A549 (cell line): Measurements from ENCODE around the gene NLRX1. TPM values are rescaled to one million over a fixed set of nuclear protein-coding genes. Genes with fewer than 3 reads are reported as not detected.
"Not testable (repeated sequence)": the region's sequence is repeated elsewhere in the genome, so short reads cannot be mapped to it uniquely, and the experiment has no call there.

ENCODE experiments used
- ATAC-seq, 2 experiments: fragments of 200-7000 bp in 1 of 2; fragments of >200 bp in 1 of 2; cut with Nextera tagmentation in 1 of 2; cut with Tn5 transposase in 1 of 2; 3 replicates each; pipeline versions ENCODE4 v1.8.0 to v1.9.1; 2018 to 2020; ENCODE audit warnings: mild to moderate bottlenecking in 1 of 2, moderate library complexity in 1 of 2
- CTCF ChIA-PET: fragments of 300-600 bp; sonication (Branson Sonifier 250); formaldehyde crosslinking; extraction: SDS; loops from one replicate; lab custom pipeline; 2021; ENCODE audit warnings: antibody characterized with exemption, inconsistent platforms; lab: Yijun Ruan, JAX
- POLR2A ChIA-PET: fragments of 350-600 bp; formaldehyde crosslinking; extraction: SDS; loops from one replicate; lab custom pipeline; 2021; ENCODE audit warnings: antibody characterized with exemption, inconsistent platforms; lab: Yijun Ruan, JAX
- DNase-seq, 2 experiments: peaks; one replicate each; pipeline versions ENCODE4 v3.0.0 to v3.0.0-alpha.2; 2011 to 2016; ENCODE audit warnings: low read depth in 1 of 2, low spot score in 1 of 2
- FAIRE-seq: peaks from 2 replicates; lab custom pipeline; 2011; peaks lifted over from hg19 to GRCh38; lab: Jason Lieb, UNC
- H3K27ac ChIP-seq, 2 experiments: fragments of >200 bp; sonication (Bioruptor Twin); formaldehyde crosslinking; 3 replicates each; pipeline ENCODE4 v1.5.1; 2016 to 2017
- H3K4me1 ChIP-seq: fragments of >200 bp; sonication (Bioruptor Twin); formaldehyde crosslinking; 3 replicates; pipeline ENCODE4 v1.6.1; 2016
- H3K4me2 ChIP-seq: fragments of >200 bp; sonication (Bioruptor Twin); formaldehyde crosslinking; 3 replicates; pipeline ENCODE4 v1.6.1; 2016
- H3K4me3 ChIP-seq: fragments of >200 bp; sonication (Bioruptor Twin); formaldehyde crosslinking; 3 replicates; pipeline ENCODE4 v1.5.1; 2016
- H3K9me3 ChIP-seq: fragments of >200 bp; sonication (Bioruptor Twin); formaldehyde crosslinking; 3 replicates; pipeline ENCODE4 v1.6.1; 2016
- ATOH8 ChIP-seq: fragments of 250-450 bp; sonication (Bioruptor Pico); IDR thresholded peaks from 2 replicates; pipeline ENCODE4 v1.5.0; 2020; ENCODE audit warnings: low read depth, mild to moderate bottlenecking, moderate library complexity
- CBX2 ChIP-seq: fragments of 200-600 bp; sonication (generic); IDR thresholded peaks from 2 replicates; pipeline ENCODE4 v1.6.1; 2016; ENCODE audit warnings: low read depth, mild to moderate bottlenecking, borderline replicate concordance
- CEBPB ChIP-seq, 2 experiments: fragments of >200 bp in 1 of 2; sonication (Bioruptor Twin) in 1 of 2; formaldehyde crosslinking in 1 of 2; IDR thresholded peaks; 2 replicates each; pipeline ENCODE4 v1.6.1; 2012 to 2016
- CTCF ChIP-seq: fragments of >200 bp; sonication (Bioruptor Twin); formaldehyde crosslinking; IDR thresholded peaks from 3 replicates; pipeline ENCODE4 v1.5.1; 2016
- EHMT2 ChIP-seq: fragments of 200-600 bp; sonication (generic); IDR thresholded peaks from 2 replicates; pipeline ENCODE4 v1.6.1; 2016; ENCODE audit warnings: antibody characterized with exemption, low read depth, mild to moderate bottlenecking, moderate library complexity
- ELK1 ChIP-seq: fragments of 150-350 bp; IDR thresholded peaks from 2 replicates; pipeline ENCODE4 v1.6.1; 2014; ENCODE audit warnings: low read depth, mild to moderate bottlenecking, low read length
- EP300 ChIP-seq, 2 experiments: fragments of >200 bp; sonication (Bioruptor Twin); formaldehyde crosslinking; IDR thresholded peaks; 2 replicates in 1 of 2; 3 replicates in 1 of 2; pipeline ENCODE4 v1.6.1; 2016 to 2017
- FOSB ChIP-seq: fragments of 250-450 bp; sonication (Bioruptor Pico); IDR thresholded peaks from 2 replicates; pipeline ENCODE4 v1.5.0; 2020; ENCODE audit warnings: mild to moderate bottlenecking, moderate library complexity
- HDAC2 ChIP-seq: fragments of 200-600 bp; sonication (generic); IDR thresholded peaks from 2 replicates; pipeline ENCODE4 v1.6.1; 2016
- HES2 ChIP-seq: fragments of >200 bp; sonication (Bioruptor Twin); formaldehyde crosslinking; IDR thresholded peaks from 2 replicates; pipeline ENCODE4 v1.6.1; 2016
- JUN ChIP-seq, 2 experiments: fragments of >200 bp; sonication (Bioruptor Twin); formaldehyde crosslinking; IDR thresholded peaks; 2 replicates in 1 of 2; 3 replicates in 1 of 2; pipeline ENCODE4 v1.6.1; 2016 to 2017
- MAZ ChIP-seq: fragments of 150-350 bp; IDR thresholded peaks from 2 replicates; pipeline ENCODE4 v1.6.1; 2014; ENCODE audit warnings: antibody characterized with exemption, low read depth, low read length, borderline replicate concordance
- NFE2L2 ChIP-seq: fragments of 150-350 bp; conservative IDR thresholded peaks from 2 replicates; pipeline ENCODE4 v1.6.1; 2014; ENCODE audit warnings: low read length
- PHF8 ChIP-seq: fragments of 200-600 bp; sonication (generic); IDR thresholded peaks from 2 replicates; pipeline ENCODE4 v1.6.1; 2016; ENCODE audit warnings: low read depth, mild to moderate bottlenecking, antibody characterized with exemption, moderate library complexity, borderline replicate concordance
- RAD21 ChIP-seq, 2 experiments: fragments of >200 bp in 1 of 2; sonication (Bioruptor Twin) in 1 of 2; formaldehyde crosslinking in 1 of 2; IDR thresholded peaks in 1 of 2; conservative IDR thresholded peaks in 1 of 2; 2 replicates in 1 of 2; 3 replicates in 1 of 2; pipeline ENCODE4 v1.6.1; 2012 to 2018; ENCODE audit warnings: inconsistent platforms in 1 of 2
- RCOR1 ChIP-seq: fragments of 150-350 bp; IDR thresholded peaks from 2 replicates; pipeline ENCODE4 v1.6.1; 2014; ENCODE audit warnings: antibody characterized with exemption, low read length, low read depth
- REST ChIP-seq: fragments of 200-600 bp; sonication (generic); IDR thresholded peaks from 2 replicates; pipeline ENCODE4 v1.6.1; 2016; ENCODE audit warnings: antibody characterized with exemption, mild to moderate bottlenecking, moderate library complexity
- RFX5 ChIP-seq: fragments of 450-650 bp; IDR thresholded peaks from 2 replicates; pipeline ENCODE4 v1.7.1; 2014; ENCODE audit warnings: antibody characterized with exemption, mild to moderate bottlenecking, moderate library complexity
- SMC3 ChIP-seq: fragments of >200 bp; sonication (Bioruptor Twin); formaldehyde crosslinking; IDR thresholded peaks from 3 replicates; pipeline ENCODE4 v1.6.1; 2018; ENCODE audit warnings: inconsistent platforms
- TP53 ChIP-seq: fragments of 250-450 bp; sonication (Bioruptor Pico); IDR thresholded peaks from 2 replicates; pipeline ENCODE4 v1.5.0; 2021; ENCODE audit warnings: mild to moderate bottlenecking, moderate library complexity
- USF2 ChIP-seq: fragments of 450-650 bp; IDR thresholded peaks from 2 replicates; pipeline ENCODE4 v1.6.1; 2014; ENCODE audit warnings: antibody characterized with exemption
- ZC3H11A ChIP-seq: fragments of 450-650 bp; IDR thresholded peaks from 2 replicates; pipeline ENCODE4 v1.6.1; 2014; ENCODE audit warnings: antibody characterized with exemption, mild to moderate bottlenecking
- ZNF302 ChIP-seq: fragments of 250-450 bp; sonication (Bioruptor Pico); IDR thresholded peaks from 2 replicates; pipeline ENCODE4 v1.9.0; 2021; ENCODE audit warnings: inconsistent platforms, mild to moderate bottlenecking, moderate library complexity
- WGBS: methylation state at CpG from one replicate; pipeline ENCODE4 v1.1.6; 2017; ENCODE audit errors: missing lambda C conversion rate; 5-methylcytosine and 5-hydroxymethylcytosine counted together
- polyA plus RNA-seq, 4 experiments: library from polyadenylated mRNA; depleted of rRNA in 3 of 4; stranded (reverse); fragments of >200 nt; fragmentation: RNase III in 1 of 4; extraction: RNeasy Plus Mini Kit Qiagen cat#74134 plus additional on column Dnase treatment in 1 of 4; gene quantifications; 2 replicates in 3 of 4; 3 replicates in 1 of 4; pipeline ENCODE4 v1.2.3, GENCODE V29; 2011 to 2017

The NLRX1 gene
- polyA plus RNA-seq, 2 of the 4 experiments (the other 2 are of a cell fraction), result 8.4 to 8.5 TPM

GRCh38 chr11:119196833-119197483 lies 28.4 kb downstream of the NLRX1 start:
- Histone ChIP-seq H3K4me3 (no peak overlapping the region), H3K27ac (no peak overlapping the region), H3K4me1 (no peaks in the 10 kb centered on the region), H3K9me3 (no peaks in the 10 kb centered on the region), H3K4me2 (no peak overlapping the region; the same call in 2 of the 3 replicates)
- TF ChIP-seq RAD21 (conservative IDR thresholded peaks at IDR 0.05 in 1 of 2, IDR thresholded peaks at IDR 0.05 in 1 of 2), result peak; percentile 68 to 80
- peak; percentile 76 for TF ChIP-seq CTCF
- TF ChIP-seq SMC3, result peak; percentile 59
- no peak for TF ChIP-seq RFX5
- no peak for TF ChIP-seq NFE2L2
- TF ChIP-seq CEBPB (IDR thresholded peaks at IDR 0.05), result peak in 1 of 2 experiments; percentile 46; a peak in 3 of 4 replicates
- CTCF ChIA-PET, result interaction anchor here (0.7 to 3.4 kb wide), 54 partner anchors 9 to 170 kb away, joined by 3 to 39 read pairs (median 4); partner anchors contain the start of genes ABCG4, C1QTNF5, C2CD2L and CBL
- POLR2A ChIA-PET, result interaction anchor here (1.0 kb wide), 2 partner anchors 28 to 102 kb away, joined by 4 to 6 read pairs; partner anchors contain the start of gene NLRX1
- FAIRE-seq, result no peak
- ATAC-seq, result peak; percentile 88 to 89
- DNase-seq, result peak; percentile 80 to 82
- WGBS, result 38% methylated on average over 5 of the region's 5 CpGs

- FAIRE-seq (no peak), DNase-seq (no peak), ATAC-seq (no peak)
- TF ChIP-seq PHF8, result no peak
- no peak for TF ChIP-seq EHMT2
- TF ChIP-seq RCOR1, result no peak
- no peak for TF ChIP-seq FOSB
- no peak for TF ChIP-seq ZC3H11A
- TF ChIP-seq REST, result no peak
- no peak for TF ChIP-seq ATOH8 (CRISPR knock-in tag)
- no peak for TF ChIP-seq CBX2
- TF ChIP-seq MAZ, result no peak
- TF ChIP-seq JUN (IDR thresholded peaks at IDR 0.05), result no peak
- no peak for TF ChIP-seq USF2
- TF ChIP-seq HES2, result no peak
- no peak for TF ChIP-seq EP300 (IDR thresholded peaks at IDR 0.05)
- TF ChIP-seq HDAC2, result no peak
- TF ChIP-seq ZNF302 (CRISPR knock-in tag), result no peak
- no peak for TF ChIP-seq TP53
- TF ChIP-seq ELK1, result no peak
- Histone ChIP-seq H3K4me1 (no peaks in the 10 kb centered on the region), H3K9me3 (no peaks in the 10 kb centered on the region), H3K4me2 (no peak overlapping the region), H3K27ac (no peak overlapping the region), H3K4me3 (no peak overlapping the region)
- ChIA-PET CTCF (interaction anchor here (1.1 to 1.6 kb wide), 3 partner anchors 30 to 125 kb away, joined by 3 to 4 read pairs (median 3); no protein-coding TSS in a partner anchor), POLR2A (interaction anchor here (1.0 kb wide), 1 partner anchor 104 kb away, joined by 3 read pairs; a partner anchor contains a TSS)
- WGBS, result 81% methylated on average over 6 of the region's 6 CpGs
These were observed 30.4 kb downstream of the NLRX1 start for GRCh38 chr11:119198925-119199324.

- CTCF ChIA-PET, result interaction anchor here (0.7 to 1.5 kb wide), 4 partner anchors 13 to 136 kb away, joined by 3 to 6 read pairs (median 4); partner anchors contain the start of gene NLRX1
- H3K4me1 ChIP-seq, ATAC-seq, H3K27ac ChIP-seq, H3K4me3 ChIP-seq, H3K9me3 ChIP-seq, DNase-seq, FAIRE-seq, H3K4me2 ChIP-seq, POLR2A ChIA-PET: not testable (repeated sequence)
- WGBS, result 83% methylated on average over 3 of the region's 5 CpGs
These were observed 32.7 kb downstream of the NLRX1 start for GRCh38 chr11:119201236-119201635.
